BE2C (cell line): ENCODE measurements around the gene CSNK1G2.
"Not testable (repeated sequence)": the region's sequence is repeated elsewhere in the genome, so short reads cannot be mapped to it uniquely, and the experiment has no call there.

Experiments used
- DNase-seq: peaks from one replicate; pipeline ENCODE4 v3.0.0-alpha.2; 2020
- H3K27me3 ChIP-seq: fragments of 250-450 bp; sonication (Bioruptor Pico); 2 replicates; pipeline ENCODE4 v1.5.1; 2020; ENCODE audit warnings: mild to moderate bottlenecking
- H3K36me3 ChIP-seq: fragments of 250-450 bp; sonication (Bioruptor Pico); 2 replicates; pipeline ENCODE4 v1.5.1; 2020; ENCODE audit warnings: mild to moderate bottlenecking
- H3K4me1 ChIP-seq: fragments of 250-450 bp; sonication (Bioruptor Pico); 2 replicates; pipeline ENCODE4 v1.5.1; 2020
- H3K4me3 ChIP-seq: 2 replicates; pipeline ENCODE4 v1.5.1; 2011; ENCODE audit warnings: low read depth, low read length
- H3K9me3 ChIP-seq: fragments of 250-450 bp; sonication (Bioruptor Pico); 2 replicates; pipeline ENCODE4 v1.5.1; 2020
- CTCF ChIP-seq: IDR thresholded peaks from 2 replicates; pipeline ENCODE4 v1.5.1; 2012; ENCODE audit warnings: mild to moderate bottlenecking, low read depth, low read length

Gene CSNK1G2

GRCh38 chr19:1984357-1984756 is 43.4 kb downstream of the CSNK1G2 start:
- peaks cover 68% of the 10 kb centered on the region for H3K36me3 ChIP-seq
- no peaks in the 10 kb centered on the region for H3K9me3 ChIP-seq
- no peaks in the 10 kb centered on the region for H3K4me1 ChIP-seq
- no peaks in the 10 kb centered on the region for H3K27me3 ChIP-seq
- no peak overlapping the region for H3K4me3 ChIP-seq
- no peak for DNase-seq
- TF ChIP-seq CTCF: no peak

- Histone ChIP-seq H3K36me3 (peaks cover 69% of the 10 kb centered on the region), H3K4me1 (no peaks in the 10 kb centered on the region), H3K27me3 (no peaks in the 10 kb centered on the region), H3K4me3 (no peak overlapping the region), H3K9me3 (no peaks in the 10 kb centered on the region)
- TF ChIP-seq CTCF: no peak
- DNase-seq: no peak
Observed at GRCh38 chr19:1985588-1986356, 44.8 kb downstream of the CSNK1G2 start.

- Histone ChIP-seq H3K9me3 (no peaks in the 10 kb centered on the region), H3K4me1 (no peaks in the 10 kb centered on the region), H3K4me3 (no peak overlapping the region), H3K27me3 (no peaks in the 10 kb centered on the region), H3K36me3 (peaks cover 69% of the 10 kb centered on the region)
- no peak for DNase-seq
- no peak for TF ChIP-seq CTCF
Observed at GRCh38 chr19:1986357-1987162, 45.6 kb downstream of the CSNK1G2 start.

GRCh38 chr19:1987197-1988187 is 46.5 kb downstream of the CSNK1G2 start:
- DNase-seq: no peak
- Histone ChIP-seq H3K4me3 (no peak overlapping the region), H3K9me3 (no peaks in the 10 kb centered on the region), H3K36me3 (peaks cover 68% of the 10 kb centered on the region), H3K4me1 (no peaks in the 10 kb centered on the region), H3K27me3 (no peaks in the 10 kb centered on the region)
- no peak for TF ChIP-seq CTCF

GRCh38 chr19:1988464-1988863 is 47.5 kb downstream of the CSNK1G2 start:
- H3K27me3 ChIP-seq, DNase-seq, H3K4me3 ChIP-seq, H3K9me3 ChIP-seq, H3K4me1 ChIP-seq: not testable (repeated sequence)
- H3K36me3 ChIP-seq: peaks cover 68% of the 10 kb centered on the region
